Body of pancreas (tissue), 4 donors: ENCODE measurements around the gene TNFAIP8L3. TPM values are rescaled to one million over a fixed set of nuclear protein-coding genes. Genes with fewer than 3 reads are reported as not detected.

Experiments
- ATAC-seq: fragments of 150-250 bp; one replicate; pipeline ENCODE4 v1.9.1; 2016
- DNase-seq, 4 donors: peaks; one replicate each; pipeline ENCODE4 v3.0.0-alpha.2; 2019
- H3K27ac ChIP-seq, 4 donors: fragments of 200-600 bp; sonication (generic); 1 replicate in 3 of 4; 2 replicates in 1 of 4; pipeline versions ENCODE4 v1.5.1 to v1.6.1; 2016 to 2019; ENCODE audit warnings: mild to moderate bottlenecking in 1 of 4, mixed read lengths in 1 of 4, moderate library complexity in 1 of 4
- H3K27me3 ChIP-seq, 2 donors: fragments of 200-600 bp; sonication (generic); one replicate each; pipeline ENCODE4 v1.6.0; 2016; ENCODE audit warnings: mild to moderate bottlenecking in 1 of 2
- H3K36me3 ChIP-seq, 2 donors: fragments of 200-600 bp; sonication (generic); replicated peaks in 1 of 2; 2 replicates each; pipeline ENCODE4 v1.5.1; 2016; ENCODE audit warnings: low read depth in 2 of 2; ENCODE audit not compliant: insufficient read depth in 1 of 2
- H3K4me1 ChIP-seq: fragments of 200-600 bp; sonication (generic); one replicate; pipeline ENCODE4 v1.6.0; 2016
- H3K4me3 ChIP-seq, 2 donors: fragments of 200-600 bp; sonication (generic); 1 replicate in 1 of 2; 2 replicates in 1 of 2; pipeline ENCODE4 v1.5.1; 2016 to 2019
- H3K9me3 ChIP-seq, 3 donors: fragments of 200-600 bp; sonication (generic); 1 replicate in 2 of 3; 2 replicates in 1 of 3; pipeline ENCODE4 v1.5.1; 2016
- POLR2A ChIP-seq, 3 donors: fragments of 450-650 bp; IDR thresholded peaks; one replicate each; pipeline ENCODE4 v1.6.1; 2016; ENCODE audit warnings: antibody characterized with exemption in 3 of 3, mild to moderate bottlenecking in 2 of 3
- WGBS, 2 donors: methylation state at CpG; one replicate each; pipeline ENCODE4 v1.1.5; 2017; 5-methylcytosine and 5-hydroxymethylcytosine counted together
- intact Hi-C: fragments of 100-400 bp; cut with DNase I; formaldehyde crosslinking; loops from one replicate; pipeline ENCODE4 v1.15.1; 2023
- total RNA-seq, 2 donors: library from RNA; depleted of rRNA; stranded (reverse); fragments of >200 nt; gene quantifications; one replicate each; pipeline ENCODE4 v1.1.0, GENCODE V29; 2016
- TF ChIP-seq, protein P1 (sequence below), 7 experiments: fragments of 450-650 bp in 4 of 7; fragments of 200-600 bp in 3 of 7; sonication (generic) in 3 of 7; IDR thresholded peaks; one replicate each; pipeline ENCODE4 v1.5.1; 2016 to 2019; ENCODE audit warnings: antibody characterized with exemption in 7 of 7

The TNFAIP8L3 gene
- total RNA-seq, 2 donors from 2014 or later: 2.9 TPM; not detected in 1

DNA sequence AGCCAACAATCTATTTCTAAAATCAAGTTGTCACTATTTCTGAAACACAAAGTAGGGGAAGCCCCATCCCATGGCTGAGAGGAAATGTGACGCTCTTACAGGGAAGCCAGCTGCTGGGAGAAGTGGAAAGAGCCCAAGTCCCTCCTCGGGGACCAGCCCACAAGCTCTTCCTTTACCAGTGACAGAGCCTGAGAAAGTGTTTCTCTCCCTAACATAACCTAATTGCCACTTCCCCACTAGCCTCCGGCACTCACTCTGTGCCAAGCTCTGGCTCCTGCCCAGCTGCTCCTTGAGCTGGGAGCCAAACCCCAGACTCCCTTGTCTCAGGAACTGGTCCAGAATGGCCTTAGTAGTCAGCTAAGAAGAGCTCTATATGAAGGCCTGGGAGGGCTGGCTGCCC, 42.9 kb downstream of the TNFAIP8L3 start:
- DNase-seq: peak in 1 of 4 donors; percentile 27
- ATAC-seq: no peak
- Histone ChIP-seq H3K4me3 (no peak overlapping the region), H3K9me3 (no peaks in the 10 kb centered on the region), H3K27me3 (no peaks in the 10 kb centered on the region), H3K36me3 (no peaks in the 10 kb centered on the region), H3K4me1 (peaks cover 13% of the 10 kb centered on the region), H3K27ac (no peak overlapping the region)
- 53 to 65% methylated on average over 3 of the region's 3 CpGs for WGBS, 2 donors
- intact Hi-C loops: no loop called here
- TF ChIP-seq POLR2A (IDR thresholded peaks at IDR 0.05): no peak
- TF ChIP-seq, protein P1, sequence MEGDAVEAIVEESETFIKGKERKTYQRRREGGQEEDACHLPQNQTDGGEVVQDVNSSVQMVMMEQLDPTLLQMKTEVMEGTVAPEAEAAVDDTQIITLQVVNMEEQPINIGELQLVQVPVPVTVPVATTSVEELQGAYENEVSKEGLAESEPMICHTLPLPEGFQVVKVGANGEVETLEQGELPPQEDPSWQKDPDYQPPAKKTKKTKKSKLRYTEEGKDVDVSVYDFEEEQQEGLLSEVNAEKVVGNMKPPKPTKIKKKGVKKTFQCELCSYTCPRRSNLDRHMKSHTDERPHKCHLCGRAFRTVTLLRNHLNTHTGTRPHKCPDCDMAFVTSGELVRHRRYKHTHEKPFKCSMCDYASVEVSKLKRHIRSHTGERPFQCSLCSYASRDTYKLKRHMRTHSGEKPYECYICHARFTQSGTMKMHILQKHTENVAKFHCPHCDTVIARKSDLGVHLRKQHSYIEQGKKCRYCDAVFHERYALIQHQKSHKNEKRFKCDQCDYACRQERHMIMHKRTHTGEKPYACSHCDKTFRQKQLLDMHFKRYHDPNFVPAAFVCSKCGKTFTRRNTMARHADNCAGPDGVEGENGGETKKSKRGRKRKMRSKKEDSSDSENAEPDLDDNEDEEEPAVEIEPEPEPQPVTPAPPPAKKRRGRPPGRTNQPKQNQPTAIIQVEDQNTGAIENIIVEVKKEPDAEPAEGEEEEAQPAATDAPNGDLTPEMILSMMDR (IDR thresholded peaks at IDR 0.05): no peak

DNA sequence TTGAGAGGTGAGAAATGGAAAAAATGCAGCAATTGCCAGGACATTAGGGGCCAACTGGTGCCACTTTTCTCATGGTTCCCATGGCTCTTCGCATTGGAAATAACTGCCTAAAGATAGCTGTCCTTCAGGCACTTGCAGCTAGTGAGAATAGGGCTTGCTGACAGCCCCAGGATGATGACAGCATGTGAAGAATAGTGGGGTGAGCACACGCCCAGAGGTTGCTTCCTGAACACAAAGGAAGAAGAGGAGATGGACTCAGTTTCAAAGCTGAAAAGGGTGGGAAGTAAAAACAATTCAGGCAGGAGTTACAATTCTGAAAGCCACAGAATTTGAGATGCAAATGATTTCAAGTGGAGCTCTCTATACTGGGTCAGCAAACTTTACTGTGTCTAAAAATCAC, 45.6 kb downstream of the TNFAIP8L3 start:
- ATAC-seq: no peak
- TF ChIP-seq, protein P1 (IDR thresholded peaks at IDR 0.05): no peak
- no peak for TF ChIP-seq POLR2A (IDR thresholded peaks at IDR 0.05)
- H3K4me1 ChIP-seq: peaks cover 16% of the 10 kb centered on the region
- H3K36me3 ChIP-seq: no peaks in the 10 kb centered on the region
- intact Hi-C loops: no loop called here
- H3K9me3 ChIP-seq: no peaks in the 10 kb centered on the region
- WGBS, 2 donors: 59 to 66% methylated on average over 2 of the region's 2 CpGs
- no peaks in the 10 kb centered on the region for H3K27me3 ChIP-seq
- H3K27ac ChIP-seq: no peak overlapping the region
- DNase-seq: no peak
- no peak overlapping the region for H3K4me3 ChIP-seq

GRCh38 chr15:51048308-51048707, 46.4 kb downstream of the TNFAIP8L3 start:
- Histone ChIP-seq H3K27ac (no peak overlapping the region), H3K9me3 (no peaks in the 10 kb centered on the region), H3K36me3 (no peaks in the 10 kb centered on the region), H3K4me3 (no peak overlapping the region), H3K27me3 (no peaks in the 10 kb centered on the region), H3K4me1 (peaks cover 16% of the 10 kb centered on the region)
- ATAC-seq: no peak
- intact Hi-C loops: no loop called here
- no peak for DNase-seq
- TF ChIP-seq POLR2A (IDR thresholded peaks at IDR 0.05): no peak
- TF ChIP-seq, protein P1 (IDR thresholded peaks at IDR 0.05): no peak

DNA sequence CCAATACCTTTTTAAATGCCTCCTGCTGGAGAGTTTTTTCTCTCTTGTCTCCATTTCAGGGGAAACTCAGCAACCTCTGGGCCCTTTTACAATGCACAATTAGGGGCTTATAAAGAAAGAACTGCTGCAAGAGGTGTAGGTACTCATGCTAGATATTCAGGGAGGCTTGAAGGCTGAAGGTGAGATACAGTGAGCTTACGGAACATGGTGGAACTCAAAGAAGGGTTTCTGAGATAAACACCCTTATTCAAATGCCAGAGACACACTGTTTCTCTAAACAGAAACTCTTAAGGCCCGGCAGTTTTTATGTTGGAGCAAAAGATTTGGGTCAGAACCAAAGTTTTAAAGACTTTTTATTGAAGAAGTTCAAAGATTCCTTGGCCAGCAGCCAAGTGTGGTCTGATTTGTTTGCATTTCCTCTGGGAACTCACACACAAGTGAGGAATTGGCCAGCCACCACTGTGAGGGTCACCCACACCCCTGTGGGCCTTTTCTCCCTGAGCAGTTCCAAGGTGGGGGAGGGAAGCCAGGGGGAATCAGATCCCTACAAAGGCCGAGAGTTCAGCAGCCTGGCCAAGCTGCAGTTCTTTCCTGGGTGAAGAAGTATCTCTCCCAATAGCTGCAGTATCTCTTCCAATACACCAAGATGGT, 47.8 kb downstream of the TNFAIP8L3 start:
- WGBS, 2 donors: 23 to 33% methylated on average over 3 of the region's 3 CpGs
- Histone ChIP-seq H3K36me3 (no peaks in the 10 kb centered on the region), H3K9me3 (no peaks in the 10 kb centered on the region), H3K4me1 (peaks cover 12% of the 10 kb centered on the region), H3K4me3 (no peak overlapping the region), H3K27ac (no peak overlapping the region), H3K27me3 (no peaks in the 10 kb centered on the region)
- TF ChIP-seq, protein P1 (IDR thresholded peaks at IDR 0.05): no peak
- no peak for TF ChIP-seq POLR2A (IDR thresholded peaks at IDR 0.05)
- intact Hi-C loops: no loop called here
- peak; percentile 27 to 48 (median 44) for DNase-seq
- ATAC-seq: peak; percentile 24

DNA sequence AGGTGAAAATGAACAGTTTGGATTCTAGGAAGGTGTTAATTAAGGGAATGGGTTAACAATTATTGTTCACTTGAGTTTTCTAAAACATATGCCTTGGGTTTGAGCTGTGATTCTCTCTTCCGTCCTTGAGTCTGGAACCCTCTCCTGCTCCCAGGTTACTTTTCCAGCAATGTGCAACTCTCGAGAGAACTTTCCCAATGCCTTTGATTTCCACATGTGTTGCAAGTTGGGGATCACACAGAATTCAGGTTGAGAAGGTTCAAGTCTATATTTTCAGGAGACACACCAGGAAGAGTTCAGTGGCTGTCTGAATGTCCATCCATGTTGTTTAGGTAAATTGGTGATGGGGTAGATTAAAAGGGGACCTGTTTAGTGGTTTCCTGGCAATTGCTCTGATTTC, 48.7 kb downstream of the TNFAIP8L3 start:
- ATAC-seq (no peak), DNase-seq (no peak)
- Histone ChIP-seq H3K27me3 (no peaks in the 10 kb centered on the region), H3K9me3 (no peaks in the 10 kb centered on the region), H3K27ac (no peak overlapping the region), H3K4me1 (peaks cover 12% of the 10 kb centered on the region), H3K4me3 (no peak overlapping the region), H3K36me3 (no peaks in the 10 kb centered on the region)
- TF ChIP-seq, protein P1 (IDR thresholded peaks at IDR 0.05): no peak
- no peak for TF ChIP-seq POLR2A (IDR thresholded peaks at IDR 0.05)
- intact Hi-C loops: no loop called here
- WGBS, 2 donors: 91 to 93% methylated on average over 2 of the region's 2 CpGs
